Neural progenitor cell (in vitro differentiated cells): ENCODE measurements around the gene CXorf65. TPM values are rescaled to one million over a fixed set of nuclear protein-coding genes. Genes with fewer than 3 reads are reported as not detected.

Source experiments
- DNase-seq: peaks from one replicate; pipeline ENCODE4 v3.0.0-alpha.2; 2016; ENCODE audit warnings: low spot score
- H2AFZ ChIP-seq: fragments of 200-600 bp; sonication (generic); replicated peaks from 2 replicates; pipeline ENCODE4 v1.6.1; 2016; ENCODE audit warnings: antibody characterized with exemption
- H3F3A ChIP-seq: fragments of 200-600 bp; sonication (generic); 2 replicates; pipeline ENCODE4 v1.6.1; 2016; ENCODE audit warnings: antibody characterized with exemption, low read depth
- H3K27ac ChIP-seq: fragments of 200-600 bp; sonication (generic); 2 replicates; pipeline ENCODE4 v1.5.1; 2016; ENCODE audit warnings: mild to moderate bottlenecking
- H3K27me3 ChIP-seq: fragments of 200-600 bp; sonication (generic); 2 replicates; pipeline ENCODE4 v1.6.1; 2016; ENCODE audit warnings: mild to moderate bottlenecking, moderate library complexity
- H3K36me3 ChIP-seq: fragments of 200-600 bp; sonication (generic); 2 replicates; pipeline ENCODE4 v1.5.1; 2016
- H3K4me1 ChIP-seq: fragments of 200-600 bp; sonication (generic); 2 replicates; pipeline ENCODE4 v1.6.1; 2016; ENCODE audit warnings: mixed run types
- H3K4me2 ChIP-seq: fragments of 200-600 bp; sonication (generic); 2 replicates; pipeline ENCODE4 v1.6.1; 2016
- H3K4me3 ChIP-seq: fragments of 200-600 bp; sonication (generic); 2 replicates; pipeline ENCODE4 v1.5.1; 2016
- H3K79me2 ChIP-seq: fragments of 200-600 bp; sonication (generic); 2 replicates; pipeline ENCODE4 v1.6.1; 2016; ENCODE audit warnings: low read depth
- H3K9ac ChIP-seq: fragments of 200-600 bp; sonication (generic); 2 replicates; pipeline ENCODE4 v1.6.1; 2016
- H3K9me3 ChIP-seq: fragments of 200-600 bp; sonication (generic); 2 replicates; pipeline ENCODE4 v1.5.1; 2016; ENCODE audit warnings: low read depth
- H4K20me1 ChIP-seq: fragments of 200-600 bp; sonication (generic); 2 replicates; pipeline ENCODE4 v1.6.1; 2016; ENCODE audit warnings: low read depth
- H3K27ac Mint-ChIP-seq: 3 replicates; pipeline ENCODE4 v1.8.0; 2021; ENCODE audit warnings: mixed read lengths
- H3K27me3 Mint-ChIP-seq: 2 replicates; pipeline ENCODE4 v1.8.0; 2022; ENCODE audit warnings: low read depth, mild to moderate bottlenecking, inconsistent platforms, moderate library complexity, mixed read lengths; ENCODE audit not compliant: insufficient read depth
- H3K36me3 Mint-ChIP-seq: 3 replicates; pipeline ENCODE4 v1.8.0; 2021; ENCODE audit warnings: mixed read lengths
- H3K4me1 Mint-ChIP-seq: 3 replicates; pipeline ENCODE4 v1.8.0; 2021; ENCODE audit warnings: mixed read lengths
- H3K4me3 Mint-ChIP-seq: 3 replicates; pipeline ENCODE4 v1.8.0; 2021; ENCODE audit warnings: mild to moderate bottlenecking, moderate library complexity, mixed read lengths
- H3K9me3 Mint-ChIP-seq: 3 replicates; pipeline ENCODE4 v1.8.0; 2020; ENCODE audit warnings: mixed read lengths
- CTCF ChIP-seq: fragments of 200-600 bp; sonication (generic); IDR thresholded peaks from 2 replicates; pipeline ENCODE4 v1.5.1; 2017; ENCODE audit warnings: antibody characterized with exemption, mild to moderate bottlenecking
- EZH2 ChIP-seq: fragments of 200-600 bp; sonication (generic); IDR thresholded peaks from 2 replicates; pipeline ENCODE4 v1.6.1; 2017; ENCODE audit warnings: antibody characterized with exemption, mild to moderate bottlenecking, moderate library complexity
- EZH2phosphoT487 ChIP-seq: fragments of 200-600 bp; sonication (generic); IDR thresholded peaks from 2 replicates; pipeline ENCODE4 v1.6.1; 2017; ENCODE audit warnings: antibody characterized with exemption
- total RNA-seq: library from RNA; depleted of rRNA; stranded (reverse); fragments of >200 nt; gene quantifications from 2 replicates; pipeline ENCODE4 v1.2.3, GENCODE V29; 2015; ENCODE audit warnings: low replicate concordance

Gene CXorf65
- total RNA-seq, 1 donor from 2014 or later: not detected

- Histone ChIP-seq H3K9ac (no peak overlapping the region), H3F3A (no peaks in the 10 kb centered on the region), H3K79me2 (peaks cover 3% of the 10 kb centered on the region), H2AFZ (no peak overlapping the region), H4K20me1 (no peaks in the 10 kb centered on the region), H3K4me1 (no peaks in the 10 kb centered on the region), H3K4me3 (no peak overlapping the region), H3K27me3 (no peaks in the 10 kb centered on the region), H3K27ac (no peak overlapping the region), H3K4me2 (no peak overlapping the region), H3K36me3 (no peaks in the 10 kb centered on the region), H3K9me3 (no peaks in the 10 kb centered on the region)
- Mint-ChIP-seq H3K27me3 (peaks cover 15% of the 10 kb centered on the region), H3K27ac (peak overlapping the region; percentile 46), H3K36me3 (peaks cover 17% of the 10 kb centered on the region), H3K4me3 (no peak overlapping the region), H3K4me1 (peaks cover 12% of the 10 kb centered on the region), H3K9me3 (peaks cover 9% of the 10 kb centered on the region)
- no peak for DNase-seq
- no peak for TF ChIP-seq EZH2phosphoT487
- no peak for TF ChIP-seq EZH2
- no peak for TF ChIP-seq CTCF
Observed at GRCh38 chrX:71151366-71151765, 44.8 kb upstream of the CXorf65 start.

- DNase-seq: no peak
- H3K79me2 ChIP-seq: peaks cover 4% of the 10 kb centered on the region
- H3K27ac ChIP-seq: no peak overlapping the region
- Mint-ChIP-seq H3K4me3 (no peak overlapping the region), H3K27me3 (peaks cover 16% of the 10 kb centered on the region), H3K9me3 (peaks cover 11% of the 10 kb centered on the region), H3K27ac (peak overlapping the region; percentile 89), H3K4me1 (peaks cover 22% of the 10 kb centered on the region), H3K36me3 (peaks cover 4% of the 10 kb centered on the region)
- H3K27me3 ChIP-seq: no peaks in the 10 kb centered on the region
- H2AFZ ChIP-seq: no peak overlapping the region
- no peaks in the 10 kb centered on the region for H3K9me3 ChIP-seq
- H3K4me3 ChIP-seq: no peak overlapping the region
- peaks cover 8% of the 10 kb centered on the region for H3F3A ChIP-seq
- no peak overlapping the region for H3K9ac ChIP-seq
- no peak overlapping the region for H3K4me2 ChIP-seq
- H3K36me3 ChIP-seq: no peaks in the 10 kb centered on the region
- H3K4me1 ChIP-seq: no peaks in the 10 kb centered on the region
- TF ChIP-seq CTCF (no peak), EZH2phosphoT487 (no peak), EZH2 (no peak)
- H4K20me1 ChIP-seq: no peaks in the 10 kb centered on the region
Observed at GRCh38 chrX:71148278-71148663, 41.7 kb upstream of the CXorf65 start.

GRCh38 chrX:71147496-71148277 lies 41.1 kb upstream of the CXorf65 start:
- Histone ChIP-seq H3K4me3 (no peak overlapping the region), H2AFZ (no peak overlapping the region)

More at GRCh38 chrX:71147496-71148277, 41.1 kb upstream of the CXorf65 start:
- H4K20me1 ChIP-seq: no peaks in the 10 kb centered on the region
- peaks cover 10% of the 10 kb centered on the region for H3K9me3 Mint-ChIP-seq
- peak overlapping the region; percentile 74 for H3K4me2 ChIP-seq
- H3K9ac ChIP-seq: no peak overlapping the region
- H3K27ac Mint-ChIP-seq: peak overlapping the region; percentile 89
- TF ChIP-seq EZH2 (no peak), CTCF (no peak), EZH2phosphoT487 (no peak)
- H3K79me2 ChIP-seq: peaks cover 4% of the 10 kb centered on the region
- H3F3A ChIP-seq: peaks cover 8% of the 10 kb centered on the region
- H3K27ac ChIP-seq: no peak overlapping the region
- H3K27me3 ChIP-seq: no peaks in the 10 kb centered on the region
- H3K4me1 Mint-ChIP-seq: peaks cover 22% of the 10 kb centered on the region
- no peaks in the 10 kb centered on the region for H3K36me3 ChIP-seq
- no peaks in the 10 kb centered on the region for H3K4me1 ChIP-seq
- H3K4me3 Mint-ChIP-seq: peak overlapping the region; percentile 92
- peaks cover 4% of the 10 kb centered on the region for H3K36me3 Mint-ChIP-seq
- H3K9me3 ChIP-seq: no peaks in the 10 kb centered on the region
- peaks cover 16% of the 10 kb centered on the region for H3K27me3 Mint-ChIP-seq
- DNase-seq: no peak
